Trophoblast cell (in vitro differentiated cells and primary cell): ENCODE data around the gene IKZF2.
A peak's percentile ranks its signal among the peaks of the same experiment; 100 is the strongest.

ENCODE experiments used
- DNase-seq, 2 donors: peaks; one replicate each; pipeline ENCODE4 v3.0.0-alpha.2; 2016
- H2AFZ ChIP-seq: 2 replicates; pipeline ENCODE4 v1.6.1; 2013; ENCODE audit warnings: low read length, moderate library complexity, mild to moderate bottlenecking; ENCODE audit not compliant: insufficient read depth, poor library complexity
- H2AK5ac ChIP-seq: 2 replicates; pipeline ENCODE4 v1.6.1; 2013; ENCODE audit warnings: mild to moderate bottlenecking, low read length
- H2BK120ac ChIP-seq: 2 replicates; pipeline ENCODE4 v1.6.1; 2013; ENCODE audit warnings: low read length, mild to moderate bottlenecking, moderate library complexity; ENCODE audit not compliant: insufficient read depth, poor library complexity
- H2BK12ac ChIP-seq: 2 replicates; pipeline ENCODE4 v1.6.1; 2013; ENCODE audit warnings: mild to moderate bottlenecking, low read length, moderate library complexity
- H2BK5ac ChIP-seq: 2 replicates; pipeline ENCODE4 v1.6.1; 2013; ENCODE audit warnings: low read length, low read depth, moderate library complexity, mild to moderate bottlenecking; ENCODE audit not compliant: poor library complexity
- H3K14ac ChIP-seq: 2 replicates; pipeline ENCODE4 v1.6.1; 2013; ENCODE audit warnings: mild to moderate bottlenecking, low read length
- H3K18ac ChIP-seq: 2 replicates; pipeline ENCODE4 v1.6.1; 2013; ENCODE audit warnings: mild to moderate bottlenecking, low read length
- H3K23ac ChIP-seq: 2 replicates; pipeline ENCODE4 v1.6.1; 2013; ENCODE audit warnings: low read length
- H3K27ac ChIP-seq: 2 replicates; pipeline ENCODE4 v1.5.1; 2013; ENCODE audit warnings: low read depth, mild to moderate bottlenecking, inconsistent platforms, low read length, moderate library complexity
- H3K27me3 ChIP-seq: 2 replicates; pipeline ENCODE4 v1.6.1; 2013; ENCODE audit warnings: inconsistent platforms, mild to moderate bottlenecking, low read length, moderate library complexity; ENCODE audit not compliant: insufficient read depth
- H3K36me3 ChIP-seq, 2 experiments: 1 replicate in 1 of 2; 2 replicates in 1 of 2; pipeline ENCODE4 v1.6.1; 2013; ENCODE audit warnings: low read length in 2 of 2, mild to moderate bottlenecking in 2 of 2, moderate library complexity in 1 of 2; ENCODE audit not compliant: insufficient read depth in 2 of 2, control insufficient read depth in 1 of 2
- H3K4ac ChIP-seq: 2 replicates; pipeline ENCODE4 v1.6.1; 2013; ENCODE audit warnings: low read depth, mild to moderate bottlenecking, low read length, moderate library complexity
- H3K4me1 ChIP-seq, 2 experiments: 1 replicate in 1 of 2; 2 replicates in 1 of 2; pipeline ENCODE4 v1.6.1; 2013; ENCODE audit warnings: low read length in 2 of 2, mild to moderate bottlenecking in 2 of 2, moderate library complexity in 1 of 2; ENCODE audit not compliant: insufficient read depth in 2 of 2, control insufficient read depth in 1 of 2
- H3K4me2 ChIP-seq: 2 replicates; pipeline ENCODE4 v1.6.1; 2013; ENCODE audit warnings: inconsistent platforms, mild to moderate bottlenecking, low read length, moderate library complexity
- H3K4me3 ChIP-seq: 2 replicates; pipeline ENCODE4 v1.5.1; 2013; ENCODE audit warnings: mild to moderate bottlenecking, low read depth, low read length, inconsistent platforms
- H3K79me1 ChIP-seq: one replicate; pipeline ENCODE4 v1.6.1; 2013; ENCODE audit warnings: low read length
- H3K79me2 ChIP-seq: 2 replicates; pipeline ENCODE4 v1.6.1; 2013; ENCODE audit warnings: low read length, mild to moderate bottlenecking; ENCODE audit not compliant: control insufficient read depth, insufficient read depth, poor library complexity
- H3K9ac ChIP-seq: 2 replicates; pipeline ENCODE4 v1.6.1; 2013; ENCODE audit warnings: mild to moderate bottlenecking, low read length
- H3K9me3 ChIP-seq: 2 replicates; pipeline ENCODE4 v1.6.1; 2013; ENCODE audit warnings: low read depth, mild to moderate bottlenecking, control low read depth, inconsistent platforms, low read length; ENCODE audit not compliant: insufficient read depth
- H4K12ac ChIP-seq: 2 replicates; pipeline ENCODE4 v1.6.1; 2013; ENCODE audit warnings: low read depth, mild to moderate bottlenecking, low read length, moderate library complexity
- H4K8ac ChIP-seq: 2 replicates; pipeline ENCODE4 v1.6.1; 2013; ENCODE audit warnings: low read depth, mild to moderate bottlenecking, low read length, moderate library complexity
- H4K91ac ChIP-seq: one replicate; pipeline ENCODE4 v1.6.1; 2013; ENCODE audit warnings: low read depth, mild to moderate bottlenecking, low read length, moderate library complexity
- WGBS: extraction: QIAGEN DNeasy Blood & Tissue Kit; methylation state at CpG from one replicate; pipeline ENCODE4 v1.1.7; 2013; ENCODE audit warnings: missing lambda C conversion rate; ENCODE audit not compliant: insufficient read length, insufficient coverage; ENCODE audit errors: extremely low coverage; 5-methylcytosine and 5-hydroxymethylcytosine counted together

IKZF2 gene

DNA sequence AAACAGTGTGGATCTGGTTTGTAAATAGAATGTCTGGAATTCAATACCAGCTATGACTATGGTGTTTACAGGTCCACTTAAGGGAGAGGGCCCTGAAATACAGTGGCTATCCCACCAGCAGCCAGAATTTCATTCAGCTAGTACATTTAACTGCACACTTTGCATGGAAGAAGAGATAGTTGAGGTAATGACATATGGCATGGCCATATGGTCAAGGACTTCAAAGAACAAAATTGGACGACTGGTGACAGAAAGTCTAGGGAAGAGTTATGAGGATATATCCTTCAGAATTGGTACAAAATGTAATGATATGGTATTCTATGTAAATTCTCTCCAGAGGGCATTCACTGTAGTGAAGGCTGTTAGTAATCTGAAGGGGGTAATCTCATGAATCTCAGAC is 105.0 kb downstream of the IKZF2 start:
- H4K12ac ChIP-seq = no peak overlapping the region
- no peak overlapping the region for H2AK5ac ChIP-seq
- no peak overlapping the region for H2BK5ac ChIP-seq
- H3K23ac ChIP-seq = no peak overlapping the region
- no peak overlapping the region for H2AFZ ChIP-seq
- H3K4ac ChIP-seq = no peak overlapping the region
- H3K4me1 ChIP-seq = no peaks in the 10 kb centered on the region
- no peaks in the 10 kb centered on the region for H3K79me1 ChIP-seq
- no peak overlapping the region for H4K91ac ChIP-seq
- no peak overlapping the region for H3K9ac ChIP-seq
- H3K27ac ChIP-seq = no peak overlapping the region
- H3K79me2 ChIP-seq = no peaks in the 10 kb centered on the region
- H3K36me3 ChIP-seq = no peaks in the 10 kb centered on the region
- no peak overlapping the region for H3K14ac ChIP-seq
- no peaks in the 10 kb centered on the region for H3K27me3 ChIP-seq
- H3K18ac ChIP-seq = no peak overlapping the region
- H3K4me2 ChIP-seq = no peak overlapping the region
- no peak overlapping the region for H2BK120ac ChIP-seq
- no peak overlapping the region for H4K8ac ChIP-seq
- H2BK12ac ChIP-seq = no peak overlapping the region
- WGBS = no CpG with 5 or more reads among the region's 1 CpG
- H3K4me3 ChIP-seq = no peak overlapping the region
- H3K9me3 ChIP-seq = peaks cover 2% of the 10 kb centered on the region
- no peak for DNase-seq

DNA sequence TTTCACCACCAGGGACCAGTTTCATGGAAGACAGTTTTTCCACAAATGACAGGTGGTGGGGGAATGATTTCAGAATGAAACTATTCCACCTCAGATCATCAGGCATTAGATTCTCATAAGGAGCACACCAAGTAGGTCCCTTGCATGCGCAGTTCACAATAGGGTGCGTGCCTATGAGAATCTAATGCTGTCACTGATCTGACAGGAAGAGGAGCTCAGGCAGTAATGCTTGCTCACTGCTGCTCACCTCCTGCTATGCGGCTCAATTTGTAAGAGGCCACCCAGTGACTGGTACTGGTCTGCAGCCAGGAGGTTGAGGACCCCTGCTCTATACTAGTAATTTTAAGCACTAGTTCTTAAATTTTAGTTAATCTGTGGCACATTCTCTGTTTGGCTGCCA is 107.8 kb downstream of the IKZF2 start:
- H4K8ac ChIP-seq = no peak overlapping the region
- no peak overlapping the region for H3K4ac ChIP-seq
- no peak overlapping the region for H3K14ac ChIP-seq
- H4K12ac ChIP-seq = no peak overlapping the region
- no peak overlapping the region for H3K18ac ChIP-seq
- no peaks in the 10 kb centered on the region for H3K79me1 ChIP-seq
- H3K36me3 ChIP-seq = no peaks in the 10 kb centered on the region
- no peak for DNase-seq
- no peaks in the 10 kb centered on the region for H3K79me2 ChIP-seq
- H2AFZ ChIP-seq = no peak overlapping the region
- H3K9me3 ChIP-seq = peaks cover 2% of the 10 kb centered on the region
- H2AK5ac ChIP-seq = no peak overlapping the region
- no peak overlapping the region for H2BK5ac ChIP-seq
- H3K27ac ChIP-seq = no peak overlapping the region
- H3K4me1 ChIP-seq = no peaks in the 10 kb centered on the region
- H4K91ac ChIP-seq = no peak overlapping the region
- no peaks in the 10 kb centered on the region for H3K27me3 ChIP-seq
- no CpG with 5 or more reads among the region's 3 CpGs for WGBS
- no peak overlapping the region for H3K9ac ChIP-seq
- no peak overlapping the region for H3K4me2 ChIP-seq
- no peak overlapping the region for H2BK120ac ChIP-seq
- H3K4me3 ChIP-seq = no peak overlapping the region
- H2BK12ac ChIP-seq = no peak overlapping the region
- H3K23ac ChIP-seq = no peak overlapping the region

DNA sequence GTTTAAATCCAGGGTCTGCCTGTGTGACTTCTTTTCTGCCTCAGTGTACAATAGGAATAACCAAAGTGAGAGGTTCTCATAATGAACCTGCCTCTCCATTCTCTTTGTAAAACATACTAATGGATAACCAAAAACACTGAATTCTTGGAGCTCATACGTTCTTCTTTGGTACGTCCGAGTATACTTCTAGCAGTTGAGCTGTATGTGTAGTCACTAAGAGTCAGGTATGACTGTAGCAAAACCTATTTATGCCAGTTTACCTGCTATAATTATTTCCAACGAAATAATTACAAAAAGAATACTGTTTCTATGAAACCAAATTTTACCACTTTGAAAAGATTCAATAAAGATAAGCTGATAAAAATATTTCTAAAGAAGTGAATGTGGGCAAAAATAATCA is 109.2 kb downstream of the IKZF2 start:
- no peak overlapping the region for H3K9ac ChIP-seq
- no peak overlapping the region for H3K14ac ChIP-seq
- H3K4me3 ChIP-seq = no peak overlapping the region
- H3K4ac ChIP-seq = no peak overlapping the region
- no peak overlapping the region for H2BK5ac ChIP-seq
- H3K27ac ChIP-seq = no peak overlapping the region
- no peak overlapping the region for H3K18ac ChIP-seq
- H3K79me2 ChIP-seq = no peaks in the 10 kb centered on the region
- H3K9me3 ChIP-seq = peaks cover 2% of the 10 kb centered on the region
- H3K4me1 ChIP-seq = no peaks in the 10 kb centered on the region
- no peak overlapping the region for H3K4me2 ChIP-seq
- DNase-seq = no peak
- whole genome bisulfite sequencing = no CpG with 5 or more reads among the region's 4 CpGs
- no peak overlapping the region for H4K91ac ChIP-seq
- H2AFZ ChIP-seq = no peak overlapping the region
- no peak overlapping the region for H4K12ac ChIP-seq
- H4K8ac ChIP-seq = no peak overlapping the region
- H3K23ac ChIP-seq = no peak overlapping the region
- H2BK12ac ChIP-seq = no peak overlapping the region
- no peak overlapping the region for H2BK120ac ChIP-seq
- no peak overlapping the region for H2AK5ac ChIP-seq
- no peaks in the 10 kb centered on the region for H3K36me3 ChIP-seq
- H3K27me3 ChIP-seq = no peaks in the 10 kb centered on the region
- H3K79me1 ChIP-seq = no peaks in the 10 kb centered on the region

DNA sequence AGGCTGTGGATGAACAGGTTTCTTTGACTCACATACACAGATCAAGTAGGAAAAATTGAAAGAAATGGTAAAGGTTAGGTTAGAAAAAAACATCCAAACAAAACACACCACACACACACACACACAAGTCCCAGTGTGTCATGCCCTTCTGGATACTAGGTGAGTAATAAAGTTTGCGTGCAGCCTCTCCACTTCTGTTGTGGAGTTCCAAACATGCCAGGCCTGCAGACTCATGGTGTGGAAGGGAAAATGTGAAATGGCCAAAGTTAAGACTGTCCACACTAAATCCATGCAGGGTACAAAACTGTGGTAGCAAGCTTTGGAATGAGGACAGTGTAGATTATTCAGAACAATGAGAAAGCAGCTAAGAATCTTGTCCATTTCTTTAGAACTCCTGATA is 114.6 kb downstream of the IKZF2 start:
- Histone ChIP-seq H3K4me2 (no peak overlapping the region), H2BK5ac (no peak overlapping the region), H4K91ac (no peak overlapping the region), H3K79me1 (no peaks in the 10 kb centered on the region), H3K36me3 (no peaks in the 10 kb centered on the region), H3K18ac (no peak overlapping the region), H3K23ac (no peak overlapping the region), H2BK12ac (no peak overlapping the region), H4K12ac (no peak overlapping the region), H3K9me3 (no peaks in the 10 kb centered on the region), H2AK5ac (no peak overlapping the region), H2BK120ac (no peak overlapping the region), H2AFZ (no peak overlapping the region), H3K9ac (no peak overlapping the region), H3K4ac (no peak overlapping the region), H3K79me2 (no peaks in the 10 kb centered on the region), H3K27me3 (no peaks in the 10 kb centered on the region), H3K4me3 (no peak overlapping the region), H3K4me1 (peaks cover 0 to 2% of the 10 kb centered on the region in 2 experiments), H4K8ac (no peak overlapping the region), H3K27ac (no peak overlapping the region), H3K14ac (no peak overlapping the region)
- no CpG with 5 or more reads among the region's 1 CpG for WGBS
- peak; percentile 72 to 91 for DNase-seq
